ENCODE data around the gene GTF2F2. TPM values are rescaled to one million over a fixed set of nuclear protein-coding genes. Genes with fewer than 3 reads are reported as not detected.

Gene GTF2F2
- total and polyA plus RNA-seq, 9 of the 15 experiments (the other 6 are each of a cell fraction or from before 2014, with no cell fraction given) = 19.7 to 44.8 (median 32.4) TPM

- H3K9me3 ChIP-seq (replicated peaks; ENCODE audit: control insufficient read depth, insufficient read depth, low read depth, low read length) = no peaks in the 10 kb centered on the region
- H3K4me3 ChIP-seq = no peak overlapping the region
- ATAC-seq = peak; percentile 54; the same call in 1 of the 3 replicates
- peaks cover 0 to 5% of the 10 kb centered on the region in 2 experiments; a peak in 2 of 5 replicates for H3K4me1 ChIP-seq (replicated peaks in 1 of 2; ENCODE audit: control insufficient read depth in 2 of 2, insufficient read depth in 2 of 2, low read length in 2 of 2)
- POLR2A ChIA-PET = interaction anchor here (0.7 kb wide), 1 partner anchor 9 kb away, joined by 3 read pairs; no protein-coding TSS in a partner anchor
- no peaks in the 10 kb centered on the region for H3K9me1 ChIP-seq (ENCODE audit: control insufficient read depth, insufficient read depth, low read length)
- no peak overlapping the region for H2AFZ ChIP-seq (ENCODE audit: low read depth, low read length)
- no TSS peak for BruUV-seq (replicated peaks)
- no peak overlapping the region for H3K27ac ChIP-seq (ENCODE audit: extremely low read depth, low read depth, low read length)
- no peaks in the 10 kb centered on the region for H3K27me3 ChIP-seq (ENCODE audit: control insufficient read depth in 2 of 2, insufficient read depth in 2 of 2, low read length in 2 of 2)
- no peak overlapping the region for H3K9ac ChIP-seq (ENCODE audit: insufficient read depth in 1 of 2, low read depth in 2 of 2, low read length in 2 of 2)
- H3K36me3 ChIP-seq (ENCODE audit: control insufficient read depth, insufficient read depth, low read length) = peaks cover 16% of the 10 kb centered on the region
- in situ Hi-C loops (cut with MboI) = no loop called here
- intact Hi-C loops (cut with micrococcal nuclease) = loop anchor here (10.0 kb wide), 1 partner anchor 110 kb away; no protein-coding TSS in a partner anchor
- no peaks in the 10 kb centered on the region for H4K20me1 ChIP-seq (replicated peaks; ENCODE audit: control insufficient read depth, insufficient read depth, low read length)
- no peak for FAIRE-seq
- CTCF ChIA-PET (ENCODE audit: low intra/inter-chr PET ratio) = interaction anchor here (0.7 kb wide), 1 partner anchor 147 kb away, joined by 3 read pairs; no protein-coding TSS in a partner anchor
- WGBS (ENCODE audit: insufficient coverage, low coverage, missing lambda C conversion rate) = 68% methylated on average over 8 of the region's 15 CpGs
- DNase-seq (ENCODE audit: extremely low read depth in 1 of 4, low spot score in 3 of 4) = no peak
- H3K4me2 ChIP-seq (ENCODE audit: insufficient read depth, low read length) = no peak overlapping the region
- H3K79me2 ChIP-seq (ENCODE audit: control insufficient read depth, insufficient read depth, low read length) = peaks cover 15% of the 10 kb centered on the region
- TF ChIP-seq CTCF (IDR thresholded peaks at IDR 0.05 in 2 of 3, conservative IDR thresholded peaks at IDR 0.05 in 1 of 3; ENCODE audit: insufficient read depth in 2 of 3, low read depth in 1 of 3, low read length in 3 of 3) (peak in 2 of 3 experiments; percentile 25 to 33; a peak in 2 of 6 replicates), SUPT5H (IDR thresholded peaks at IDR 0.05) (no peak), ZNF780A (CRISPR knock-in tag; IDR thresholded peaks at IDR 0.05) (no peak), HEY1 (CRISPR knock-in tag; IDR thresholded peaks at IDR 0.05; ENCODE audit: borderline replicate concordance) (no peak), SPI1 (IDR thresholded peaks at IDR 0.05; ENCODE audit: borderline replicate concordance, low read depth, low read length) (0 out of 2 replicates have a peak, but pooled peaks have one; percentile 2), STAG1 (CRISPR knock-in tag; IDR thresholded peaks at IDR 0.05; ENCODE audit: borderline replicate concordance) (no peak), HMGXB4 (CRISPR knock-in tag; IDR thresholded peaks at IDR 0.05) (no peak), REST (IDR thresholded peaks at IDR 0.05; ENCODE audit: borderline replicate concordance) (peak; percentile 8; the same call in 1 of the 2 replicates), REST (CRISPR knock-in tag; IDR thresholded peaks at IDR 0.05; ENCODE audit: low read depth) (no peak)
These were observed 74.0 kb downstream of the GTF2F2 start for GRCh38 chr13:45194081-45194939.
